ENCODE data around the gene ESAM. TPM values are rescaled to one million over a fixed set of nuclear protein-coding genes. Genes with fewer than 3 reads are reported as not detected.

ESAM gene
- total RNA-seq, 1 donor from 2014 or later, result 0.54 TPM

DNA sequence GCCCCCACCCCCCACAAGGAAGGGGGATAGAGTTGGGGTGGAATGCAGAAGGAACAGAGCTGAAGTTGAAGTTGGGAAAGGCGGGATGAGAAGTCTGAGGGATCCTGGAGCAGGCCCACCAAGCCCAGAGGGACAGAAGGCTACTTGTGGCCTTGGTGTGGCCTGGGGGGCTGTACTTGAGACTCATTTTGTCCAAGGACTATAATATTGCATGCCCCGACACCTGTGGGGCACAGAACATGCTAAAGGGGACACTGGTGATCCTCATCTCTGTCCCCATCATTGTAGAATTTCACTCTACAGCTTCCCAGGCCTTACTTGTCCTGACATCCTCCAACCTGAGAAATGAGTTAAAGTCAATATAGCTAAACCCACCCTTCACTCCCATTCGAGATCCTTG is 1.3 kb downstream of the ESAM start:
- Mint-ChIP-seq H3K36me3 (ENCODE audit: unreplicated experiment) (no peaks in the 10 kb centered on the region), H3K27me3 (ENCODE audit: unreplicated experiment) (peaks cover 40% of the 10 kb centered on the region), H3K4me1 (ENCODE audit: low read depth, unreplicated experiment) (peaks cover 8% of the 10 kb centered on the region), H3K27ac (ENCODE audit: unreplicated experiment) (no peak overlapping the region), H3K4me3 (ENCODE audit: unreplicated experiment) (no peak overlapping the region), H3K9me3 (ENCODE audit: unreplicated experiment) (no peaks in the 10 kb centered on the region)
- no peak for DNase-seq
- TF ChIP-seq, protein P1, sequence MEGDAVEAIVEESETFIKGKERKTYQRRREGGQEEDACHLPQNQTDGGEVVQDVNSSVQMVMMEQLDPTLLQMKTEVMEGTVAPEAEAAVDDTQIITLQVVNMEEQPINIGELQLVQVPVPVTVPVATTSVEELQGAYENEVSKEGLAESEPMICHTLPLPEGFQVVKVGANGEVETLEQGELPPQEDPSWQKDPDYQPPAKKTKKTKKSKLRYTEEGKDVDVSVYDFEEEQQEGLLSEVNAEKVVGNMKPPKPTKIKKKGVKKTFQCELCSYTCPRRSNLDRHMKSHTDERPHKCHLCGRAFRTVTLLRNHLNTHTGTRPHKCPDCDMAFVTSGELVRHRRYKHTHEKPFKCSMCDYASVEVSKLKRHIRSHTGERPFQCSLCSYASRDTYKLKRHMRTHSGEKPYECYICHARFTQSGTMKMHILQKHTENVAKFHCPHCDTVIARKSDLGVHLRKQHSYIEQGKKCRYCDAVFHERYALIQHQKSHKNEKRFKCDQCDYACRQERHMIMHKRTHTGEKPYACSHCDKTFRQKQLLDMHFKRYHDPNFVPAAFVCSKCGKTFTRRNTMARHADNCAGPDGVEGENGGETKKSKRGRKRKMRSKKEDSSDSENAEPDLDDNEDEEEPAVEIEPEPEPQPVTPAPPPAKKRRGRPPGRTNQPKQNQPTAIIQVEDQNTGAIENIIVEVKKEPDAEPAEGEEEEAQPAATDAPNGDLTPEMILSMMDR (IDR thresholded peaks at IDR 0.05; ENCODE audit: partially characterized antibody, unreplicated experiment), result no peak

DNA sequence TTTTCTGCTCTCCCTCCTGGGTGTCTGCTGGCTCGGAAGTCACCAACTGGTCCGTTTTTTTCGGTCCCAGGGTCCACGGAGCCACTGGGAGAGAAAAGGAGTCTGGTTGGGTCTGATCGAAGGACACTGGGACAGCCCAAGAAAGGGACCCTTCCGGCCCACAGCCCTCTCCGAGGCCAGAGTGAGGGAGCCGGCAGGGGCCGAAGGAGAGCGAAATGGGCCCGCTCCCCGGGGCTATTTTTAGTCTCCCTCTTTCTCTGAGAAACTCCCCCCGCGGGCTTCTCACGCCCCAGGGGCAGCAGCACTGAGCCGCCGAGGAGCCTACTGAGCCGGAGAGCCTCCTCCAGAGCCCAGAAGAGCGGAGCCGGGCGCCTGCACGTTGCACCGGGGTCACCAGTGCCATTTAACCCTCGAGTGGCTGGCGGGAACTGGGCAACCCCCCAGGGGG is 1.9 kb downstream of the ESAM start:
- Mint-ChIP-seq H3K27me3 (ENCODE audit: unreplicated experiment) (peaks cover 40% of the 10 kb centered on the region), H3K9me3 (ENCODE audit: unreplicated experiment) (no peaks in the 10 kb centered on the region), H3K4me1 (ENCODE audit: low read depth, unreplicated experiment) (peaks cover 8% of the 10 kb centered on the region), H3K4me3 (ENCODE audit: unreplicated experiment) (peak overlapping the region; percentile 77), H3K27ac (ENCODE audit: unreplicated experiment) (no peak overlapping the region), H3K36me3 (ENCODE audit: unreplicated experiment) (no peaks in the 10 kb centered on the region)
- TF ChIP-seq, protein P1 (IDR thresholded peaks at IDR 0.05; ENCODE audit: partially characterized antibody, unreplicated experiment), result no peak
- DNase-seq, result peak; percentile 24

DNA sequence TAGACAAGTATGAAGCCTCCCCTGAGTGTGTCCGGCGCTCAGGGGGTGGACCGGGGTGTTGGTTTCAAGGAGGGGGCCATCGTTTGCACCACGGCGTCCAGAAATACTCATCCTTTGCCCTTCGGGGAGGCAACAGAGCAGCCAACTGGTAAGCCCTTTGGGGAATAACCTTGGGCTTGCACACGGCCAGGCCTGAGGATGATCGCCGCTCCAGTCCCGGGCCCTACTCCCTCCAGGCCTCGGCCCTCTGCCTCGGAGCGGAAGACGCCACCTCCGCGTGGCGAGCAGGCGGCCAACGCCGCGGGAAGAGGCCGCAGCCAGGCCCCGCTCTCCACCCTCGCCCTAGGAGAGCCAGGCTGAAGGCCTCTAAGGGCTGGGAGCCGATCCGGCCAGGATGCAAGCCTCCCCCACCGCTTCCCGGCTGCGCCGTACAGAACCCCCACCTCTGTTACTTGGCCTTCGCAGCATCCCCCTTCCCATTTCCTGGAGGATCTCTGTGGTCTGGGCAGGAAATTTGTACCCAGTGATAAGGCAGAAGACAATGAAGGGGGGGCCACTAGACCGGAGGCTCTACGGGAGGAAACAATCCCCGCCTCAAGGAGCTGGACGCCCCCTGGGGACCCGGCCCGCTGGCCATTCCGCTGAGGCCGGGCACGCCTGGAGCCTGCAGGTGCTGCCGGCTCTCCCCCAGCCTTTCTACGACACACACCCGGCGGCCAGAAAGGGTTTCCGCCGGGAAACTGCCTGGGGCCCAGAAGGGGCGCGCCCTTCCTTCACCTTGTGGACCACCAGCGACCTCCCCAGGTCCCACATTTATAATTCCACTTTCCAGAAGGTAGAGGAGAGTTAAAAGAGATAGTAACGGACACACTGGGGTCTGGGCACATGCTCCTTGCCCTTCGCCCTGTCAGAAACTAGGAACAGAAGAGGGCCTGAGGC is 2.6 kb downstream of the ESAM start:
- Mint-ChIP-seq H3K4me3 (ENCODE audit: unreplicated experiment) (peak overlapping the region; percentile 91), H3K9me3 (ENCODE audit: unreplicated experiment) (peaks cover 3% of the 10 kb centered on the region), H3K36me3 (ENCODE audit: unreplicated experiment) (no peaks in the 10 kb centered on the region), H3K27ac (ENCODE audit: unreplicated experiment) (no peak overlapping the region), H3K4me1 (ENCODE audit: low read depth, unreplicated experiment) (peaks cover 12% of the 10 kb centered on the region), H3K27me3 (ENCODE audit: unreplicated experiment) (peaks cover 44% of the 10 kb centered on the region)
- DNase-seq, result peak; percentile 54
- TF ChIP-seq, protein P1 (IDR thresholded peaks at IDR 0.05; ENCODE audit: partially characterized antibody, unreplicated experiment), result no peak

DNA sequence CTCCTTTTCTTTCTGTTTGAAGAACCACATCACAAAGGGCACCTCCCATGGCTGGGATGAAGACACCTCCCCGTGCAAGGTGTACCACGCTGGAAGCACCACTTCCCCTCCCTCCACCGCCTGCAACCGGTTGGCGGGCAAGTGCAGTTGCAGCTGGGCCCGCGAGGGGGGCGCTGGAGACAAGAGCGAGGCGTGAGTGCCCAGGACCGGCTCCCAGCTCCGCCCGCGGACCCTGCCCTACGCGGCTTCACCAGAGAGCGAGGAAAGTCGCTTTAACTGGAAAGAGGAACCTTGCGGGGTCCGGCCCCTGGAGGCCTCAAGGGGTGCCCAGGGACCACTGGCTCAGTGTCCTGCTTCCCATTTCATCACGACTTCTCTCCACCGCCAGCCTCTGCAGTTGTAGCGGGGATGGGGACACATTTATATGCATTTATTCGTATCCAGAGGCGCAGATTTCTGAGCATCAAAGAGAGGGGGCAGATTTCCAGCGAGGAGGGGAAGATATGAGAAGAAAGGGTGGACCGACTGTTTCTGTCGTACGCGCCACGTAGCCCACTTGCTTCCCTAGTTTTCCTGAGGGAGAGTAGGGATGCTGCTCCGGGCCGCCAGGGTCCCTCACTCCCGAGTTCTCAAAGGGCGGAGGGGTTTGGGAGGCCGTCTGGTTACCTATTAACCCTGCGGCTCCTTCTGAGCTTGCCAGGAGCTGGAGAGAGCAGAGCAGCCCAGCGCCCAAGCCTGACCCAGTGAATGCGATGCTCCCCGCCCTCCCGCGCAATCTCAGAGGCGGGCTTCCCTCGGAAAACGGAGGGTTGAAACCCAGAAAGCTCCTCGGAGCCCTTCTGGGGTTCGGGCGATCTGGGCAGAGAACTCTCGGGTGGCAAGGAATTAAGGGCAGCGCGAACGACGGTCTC is 3.5 kb downstream of the ESAM start:
- no peak overlapping the region for H3K27ac Mint-ChIP-seq (ENCODE audit: unreplicated experiment)
- H3K27me3 Mint-ChIP-seq (ENCODE audit: unreplicated experiment), result peaks cover 52% of the 10 kb centered on the region
- peak overlapping the region; percentile 91 for H3K4me3 Mint-ChIP-seq (ENCODE audit: unreplicated experiment)
- no peaks in the 10 kb centered on the region for H3K36me3 Mint-ChIP-seq (ENCODE audit: unreplicated experiment)
- H3K4me1 Mint-ChIP-seq (ENCODE audit: low read depth, unreplicated experiment), result peaks cover 12% of the 10 kb centered on the region
- TF ChIP-seq, protein P1 (IDR thresholded peaks at IDR 0.05; ENCODE audit: partially characterized antibody, unreplicated experiment), result peak; percentile 83
- peak; percentile 89 for DNase-seq
- H3K9me3 Mint-ChIP-seq (ENCODE audit: unreplicated experiment), result peaks cover 3% of the 10 kb centered on the region

Data from glutamatergic neuron (in vitro differentiated cells).